SK-N-SH (cell line): Measurements from ENCODE around the gene CPA1. TPM values are rescaled to one million over a fixed set of nuclear protein-coding genes. Genes with fewer than 3 reads are reported as not detected.

Experiments
- CTCF ChIA-PET: fragments of 300-600, 350-600 bp; formaldehyde crosslinking; extraction: SDS; loops from one replicate; lab custom pipeline; 2021; lab: Yijun Ruan, JAX
- POLR2A ChIA-PET: fragments of 350-600 bp; sonication (Branson Sonifier 250); formaldehyde crosslinking; extraction: SDS; loops from one replicate; lab custom pipeline; 2020; ENCODE audit warnings: antibody characterized with exemption, inconsistent platforms; lab: Yijun Ruan, JAX
- DNase-seq: peaks from one replicate; pipeline ENCODE4 v3.0.0; 2012
- H2AFZ ChIP-seq: fragments of 200-600 bp; sonication (generic); 2 replicates; pipeline ENCODE4 v1.8.1; 2016; ENCODE audit warnings: antibody characterized with exemption, mild to moderate bottlenecking, low read depth
- H3F3A ChIP-seq: fragments of 200-600 bp; sonication (generic); replicated peaks from 2 replicates; pipeline ENCODE3; 2016; ENCODE audit warnings: antibody characterized with exemption, mild to moderate bottlenecking; ENCODE audit not compliant: insufficient read depth
- H3K27ac ChIP-seq, 2 experiments: fragments of 200-500 bp in 1 of 2; fragments of 200-600 bp in 1 of 2; sonication (Bioruptor generic) in 1 of 2; sonication (generic), shearing (Covaris generic) in 1 of 2; 2 replicates each; pipeline versions ENCODE4 v1.5.1 to v1.6.1; 2014 to 2016; ENCODE audit warnings: low read depth in 2 of 2, inconsistent platforms in 1 of 2, low read length in 1 of 2, mild to moderate bottlenecking in 1 of 2, mixed read lengths in 1 of 2
- H3K27me3 ChIP-seq: fragments of 200-600 bp; sonication (generic), shearing (Covaris generic); 2 replicates; pipeline ENCODE4 v1.6.1; 2016; ENCODE audit warnings: mixed run types; ENCODE audit not compliant: insufficient read depth
- H3K36me3 ChIP-seq, 2 experiments: fragments of 200-500 bp in 1 of 2; fragments of 200-600 bp in 1 of 2; sonication (Bioruptor generic) in 1 of 2; sonication (generic) in 1 of 2; replicated peaks in 1 of 2; 2 replicates each; pipeline versions ENCODE3 to v1.5.1; 2014 to 2016; ENCODE audit warnings: low read length in 1 of 2, mild to moderate bottlenecking in 1 of 2; ENCODE audit not compliant: insufficient read depth in 2 of 2, control insufficient read depth in 1 of 2
- H3K4me1 ChIP-seq, 2 experiments: fragments of 200-500 bp in 1 of 2; fragments of 200-600 bp in 1 of 2; sonication (Bioruptor generic) in 1 of 2; sonication (generic), shearing (Covaris generic) in 1 of 2; 2 replicates each; pipeline versions ENCODE4 v1.5.1 to v1.6.1; 2014 to 2016; ENCODE audit warnings: low read depth in 1 of 2, low read length in 1 of 2, mixed run types in 1 of 2; ENCODE audit not compliant: insufficient read depth in 2 of 2, control insufficient read depth in 1 of 2
- H3K4me2 ChIP-seq: fragments of 200-600 bp; sonication (generic), shearing (Covaris generic); 2 replicates; pipeline ENCODE4 v1.6.1; 2017; ENCODE audit warnings: mixed run types
- H3K4me3 ChIP-seq, 2 experiments: fragments of 200-500 bp in 1 of 2; fragments of 200-600 bp in 1 of 2; sonication (Bioruptor generic) in 1 of 2; sonication (generic), shearing (Covaris generic) in 1 of 2; 2 replicates each; pipeline versions ENCODE4 v1.5.1 to v1.8.1; 2014 to 2016; ENCODE audit warnings: low read depth in 2 of 2, inconsistent platforms in 1 of 2, low read length in 1 of 2, mild to moderate bottlenecking in 1 of 2, mixed read lengths in 1 of 2, moderate library complexity in 1 of 2
- H3K79me2 ChIP-seq: fragments of 200-600 bp; sonication (generic); 2 replicates; pipeline ENCODE4 v1.8.1; 2017; ENCODE audit warnings: mild to moderate bottlenecking; ENCODE audit not compliant: insufficient read depth
- H3K9ac ChIP-seq: fragments of 200-600 bp; sonication (generic); 2 replicates; pipeline ENCODE4 v1.6.1; 2017; ENCODE audit warnings: mixed run types
- H3K9me2 ChIP-seq: fragments of 200-600 bp; sonication (generic); 2 replicates; pipeline ENCODE4 v1.6.1; 2017; ENCODE audit warnings: mixed run types
- H3K9me3 ChIP-seq: fragments of 200-600 bp; sonication (generic); 2 replicates; pipeline ENCODE4 v1.6.1; 2017; ENCODE audit warnings: mixed run types, mild to moderate bottlenecking, moderate library complexity
- H4K20me1 ChIP-seq: fragments of 200-600 bp; sonication (generic); 2 replicates; pipeline ENCODE4 v1.6.1; 2017; ENCODE audit warnings: mild to moderate bottlenecking, mixed run types; ENCODE audit not compliant: insufficient read depth
- CHD2 ChIP-seq: fragments of 150-350 bp; IDR thresholded peaks from 2 replicates; pipeline ENCODE4 v1.6.1; 2018; ENCODE audit warnings: low read length; ENCODE audit not compliant: partially characterized antibody
- EP300 ChIP-seq, 2 experiments: IDR thresholded peaks; 2 replicates each; pipeline versions ENCODE4 v1.4.0 to v1.6.1; 2012; ENCODE audit warnings: borderline replicate concordance in 1 of 2, low read depth in 1 of 2, low read length in 1 of 2
- FOSL2 ChIP-seq: IDR thresholded peaks from 2 replicates; pipeline ENCODE4 v1.4.0; 2012; ENCODE audit warnings: low read depth, mild to moderate bottlenecking, moderate library complexity, borderline replicate concordance
- FOXM1 ChIP-seq: IDR thresholded peaks from 2 replicates; pipeline ENCODE4 v1.4.0; 2012; ENCODE audit warnings: low read depth, mild to moderate bottlenecking
- JUND ChIP-seq: IDR thresholded peaks from 2 replicates; pipeline ENCODE4 v1.4.0; 2012
- MXI1 ChIP-seq: IDR thresholded peaks from 2 replicates; pipeline ENCODE4 v1.6.1; 2012; ENCODE audit warnings: mild to moderate bottlenecking, low read depth, low read length, improper control_type of control experiment
- NFIC ChIP-seq: IDR thresholded peaks from 2 replicates; pipeline ENCODE4 v1.4.0; 2012; ENCODE audit warnings: borderline replicate concordance
- NRF1 ChIP-seq: IDR thresholded peaks from 2 replicates; pipeline ENCODE4 v1.6.1; 2012; ENCODE audit warnings: low read depth, mild to moderate bottlenecking, low read length
- POLR2AphosphoS5 ChIP-seq: IDR thresholded peaks from 2 replicates; pipeline ENCODE4 v1.6.1; 2012; ENCODE audit warnings: low read depth, low read length
- RAD21 ChIP-seq: IDR thresholded peaks from 2 replicates; pipeline ENCODE4 v1.6.1; 2012; ENCODE audit warnings: mild to moderate bottlenecking, low read length
- SIN3A ChIP-seq: IDR thresholded peaks from 2 replicates; pipeline ENCODE4 v1.6.1; 2012; ENCODE audit warnings: low read depth, mild to moderate bottlenecking, low read length, moderate library complexity, borderline replicate concordance
- TAF1 ChIP-seq: IDR thresholded peaks from 2 replicates; pipeline ENCODE4 v1.6.1; 2012; ENCODE audit warnings: low read depth, mild to moderate bottlenecking, low read length, moderate library complexity, borderline replicate concordance
- TCF12 ChIP-seq: IDR thresholded peaks from 2 replicates; pipeline ENCODE4 v1.4.0; 2012
- YY1 ChIP-seq: IDR thresholded peaks from 2 replicates; pipeline ENCODE4 v1.4.0; 2012; ENCODE audit warnings: low read depth, mild to moderate bottlenecking
- WGBS: methylation state at CpG from one replicate; pipeline ENCODE4 v1.1.6; 2017; ENCODE audit warnings: low lambda C conversion rate; 5-methylcytosine and 5-hydroxymethylcytosine counted together
- polyA plus RNA-seq, 3 experiments: library from polyadenylated mRNA; depleted of rRNA; stranded (reverse); fragments of >200 nt; gene quantifications; 2 replicates each; pipeline ENCODE4 v1.2.3, GENCODE V29; 2012
- TF ChIP-seq, protein P1 (sequence below): fragments of 200-600 bp; sonication (generic); IDR thresholded peaks from 2 replicates; pipeline ENCODE4 v1.6.1; 2017; ENCODE audit warnings: antibody characterized with exemption, mild to moderate bottlenecking, moderate library complexity
- TF ChIP-seq, protein P2 (sequence below): IDR thresholded peaks from 2 replicates; pipeline ENCODE4; 2012
- TF ChIP-seq, protein P3 (sequence below): IDR thresholded peaks from 2 replicates; pipeline ENCODE4 v1.4.0; 2012; ENCODE audit warnings: low read depth, borderline replicate concordance
- TF ChIP-seq, protein P4 (sequence below): IDR thresholded peaks from 2 replicates; pipeline ENCODE4 v1.4.0; 2012; ENCODE audit warnings: low read depth, borderline replicate concordance
- TF ChIP-seq, protein P5 (sequence below): IDR thresholded peaks from 2 replicates; pipeline ENCODE4 v1.6.1; 2012; ENCODE audit warnings: mild to moderate bottlenecking, low read depth, low read length, moderate library complexity

CPA1 gene
- polyA plus RNA-seq, 1 of the 3 experiments (the other 2 are of a cell fraction): 0.05 TPM

DNA sequence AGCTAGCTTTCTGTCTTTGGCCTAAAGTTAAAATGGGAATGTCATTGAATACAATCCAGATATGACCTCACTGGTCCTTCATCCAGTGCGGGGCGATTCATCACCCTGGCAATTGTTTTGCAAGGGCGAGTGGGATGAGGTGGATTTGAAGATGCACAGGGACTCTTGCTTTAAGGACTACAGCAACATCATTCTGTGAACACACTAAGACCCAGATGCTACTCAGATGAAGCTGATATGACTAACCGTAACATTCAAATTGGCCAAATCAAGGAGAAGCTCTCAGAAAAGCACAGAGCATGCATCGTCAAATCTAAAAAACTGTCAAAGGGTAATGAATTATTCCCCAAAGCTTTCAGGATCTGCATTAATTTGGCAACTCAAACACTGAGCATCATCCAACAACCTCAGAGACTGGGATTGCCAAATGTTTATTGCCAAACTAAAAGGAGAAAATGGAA lies 12.8 kb downstream of the CPA1 start:
- Histone ChIP-seq H2AFZ (no peak overlapping the region), H3K27ac (no peak overlapping the region), H3K9me2 (no peaks in the 10 kb centered on the region), H3K9me3 (no peaks in the 10 kb centered on the region), H3K4me3 (no peak overlapping the region), H3K9ac (no peak overlapping the region), H4K20me1 (no peaks in the 10 kb centered on the region), H3F3A (no peaks in the 10 kb centered on the region), H3K36me3 (peaks cover 2 to 5% of the 10 kb centered on the region in 2 experiments), H3K4me1 (peaks cover 0 to 18% of the 10 kb centered on the region in 2 experiments; a peak in 2 of 4 replicates), H3K4me2 (no peak overlapping the region), H3K27me3 (no peaks in the 10 kb centered on the region), H3K79me2 (no peaks in the 10 kb centered on the region)
- ChIA-PET CTCF (interaction anchor here (0.9 to 1.4 kb wide), 3 partner anchors 9 to 28 kb away, joined by 3 to 5 read pairs (median 3); no protein-coding TSS in a partner anchor), POLR2A (no interaction called here)
- TF ChIP-seq RAD21 (no peak), SIN3A (no peak), YY1 (no peak), FOXM1 (no peak), FOSL2 (peak; percentile 24; the same call in 1 of the 2 replicates), TCF12 (peak; percentile 45), TAF1 (no peak), NFIC (peak; percentile 61), NRF1 (no peak), POLR2AphosphoS5 (no peak), EP300 (IDR thresholded peaks at IDR 0.05; ENCODE audit: borderline replicate concordance in 1 of 2, low read depth in 1 of 2, low read length in 1 of 2) (no peak), JUND (peak; percentile 62), MXI1 (no peak), CHD2 (no peak)
- TF ChIP-seq, protein P1, sequence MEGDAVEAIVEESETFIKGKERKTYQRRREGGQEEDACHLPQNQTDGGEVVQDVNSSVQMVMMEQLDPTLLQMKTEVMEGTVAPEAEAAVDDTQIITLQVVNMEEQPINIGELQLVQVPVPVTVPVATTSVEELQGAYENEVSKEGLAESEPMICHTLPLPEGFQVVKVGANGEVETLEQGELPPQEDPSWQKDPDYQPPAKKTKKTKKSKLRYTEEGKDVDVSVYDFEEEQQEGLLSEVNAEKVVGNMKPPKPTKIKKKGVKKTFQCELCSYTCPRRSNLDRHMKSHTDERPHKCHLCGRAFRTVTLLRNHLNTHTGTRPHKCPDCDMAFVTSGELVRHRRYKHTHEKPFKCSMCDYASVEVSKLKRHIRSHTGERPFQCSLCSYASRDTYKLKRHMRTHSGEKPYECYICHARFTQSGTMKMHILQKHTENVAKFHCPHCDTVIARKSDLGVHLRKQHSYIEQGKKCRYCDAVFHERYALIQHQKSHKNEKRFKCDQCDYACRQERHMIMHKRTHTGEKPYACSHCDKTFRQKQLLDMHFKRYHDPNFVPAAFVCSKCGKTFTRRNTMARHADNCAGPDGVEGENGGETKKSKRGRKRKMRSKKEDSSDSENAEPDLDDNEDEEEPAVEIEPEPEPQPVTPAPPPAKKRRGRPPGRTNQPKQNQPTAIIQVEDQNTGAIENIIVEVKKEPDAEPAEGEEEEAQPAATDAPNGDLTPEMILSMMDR: no peak
- TF ChIP-seq, protein P2, sequence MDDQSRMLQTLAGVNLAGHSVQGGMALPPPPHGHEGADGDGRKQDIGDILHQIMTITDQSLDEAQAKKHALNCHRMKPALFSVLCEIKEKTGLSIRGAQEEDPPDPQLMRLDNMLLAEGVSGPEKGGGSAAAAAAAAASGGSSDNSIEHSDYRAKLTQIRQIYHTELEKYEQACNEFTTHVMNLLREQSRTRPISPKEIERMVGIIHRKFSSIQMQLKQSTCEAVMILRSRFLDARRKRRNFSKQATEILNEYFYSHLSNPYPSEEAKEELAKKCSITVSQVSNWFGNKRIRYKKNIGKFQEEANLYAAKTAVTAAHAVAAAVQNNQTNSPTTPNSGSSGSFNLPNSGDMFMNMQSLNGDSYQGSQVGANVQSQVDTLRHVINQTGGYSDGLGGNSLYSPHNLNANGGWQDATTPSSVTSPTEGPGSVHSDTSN: peak; percentile 37; the same call in 1 of the 2 replicates
- TF ChIP-seq, protein P3, sequence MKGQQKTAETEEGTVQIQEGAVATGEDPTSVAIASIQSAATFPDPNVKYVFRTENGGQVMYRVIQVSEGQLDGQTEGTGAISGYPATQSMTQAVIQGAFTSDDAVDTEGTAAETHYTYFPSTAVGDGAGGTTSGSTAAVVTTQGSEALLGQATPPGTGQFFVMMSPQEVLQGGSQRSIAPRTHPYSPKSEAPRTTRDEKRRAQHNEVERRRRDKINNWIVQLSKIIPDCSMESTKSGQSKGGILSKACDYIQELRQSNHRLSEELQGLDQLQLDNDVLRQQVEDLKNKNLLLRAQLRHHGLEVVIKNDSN: no peak
- TF ChIP-seq, protein P4, sequence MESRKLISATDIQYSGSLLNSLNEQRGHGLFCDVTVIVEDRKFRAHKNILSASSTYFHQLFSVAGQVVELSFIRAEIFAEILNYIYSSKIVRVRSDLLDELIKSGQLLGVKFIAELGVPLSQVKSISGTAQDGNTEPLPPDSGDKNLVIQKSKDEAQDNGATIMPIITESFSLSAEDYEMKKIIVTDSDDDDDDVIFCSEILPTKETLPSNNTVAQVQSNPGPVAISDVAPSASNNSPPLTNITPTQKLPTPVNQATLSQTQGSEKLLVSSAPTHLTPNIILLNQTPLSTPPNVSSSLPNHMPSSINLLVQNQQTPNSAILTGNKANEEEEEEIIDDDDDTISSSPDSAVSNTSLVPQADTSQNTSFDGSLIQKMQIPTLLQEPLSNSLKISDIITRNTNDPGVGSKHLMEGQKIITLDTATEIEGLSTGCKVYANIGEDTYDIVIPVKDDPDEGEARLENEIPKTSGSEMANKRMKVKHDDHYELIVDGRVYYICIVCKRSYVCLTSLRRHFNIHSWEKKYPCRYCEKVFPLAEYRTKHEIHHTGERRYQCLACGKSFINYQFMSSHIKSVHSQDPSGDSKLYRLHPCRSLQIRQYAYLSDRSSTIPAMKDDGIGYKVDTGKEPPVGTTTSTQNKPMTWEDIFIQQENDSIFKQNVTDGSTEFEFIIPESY: no peak
- TF ChIP-seq, protein P5, sequence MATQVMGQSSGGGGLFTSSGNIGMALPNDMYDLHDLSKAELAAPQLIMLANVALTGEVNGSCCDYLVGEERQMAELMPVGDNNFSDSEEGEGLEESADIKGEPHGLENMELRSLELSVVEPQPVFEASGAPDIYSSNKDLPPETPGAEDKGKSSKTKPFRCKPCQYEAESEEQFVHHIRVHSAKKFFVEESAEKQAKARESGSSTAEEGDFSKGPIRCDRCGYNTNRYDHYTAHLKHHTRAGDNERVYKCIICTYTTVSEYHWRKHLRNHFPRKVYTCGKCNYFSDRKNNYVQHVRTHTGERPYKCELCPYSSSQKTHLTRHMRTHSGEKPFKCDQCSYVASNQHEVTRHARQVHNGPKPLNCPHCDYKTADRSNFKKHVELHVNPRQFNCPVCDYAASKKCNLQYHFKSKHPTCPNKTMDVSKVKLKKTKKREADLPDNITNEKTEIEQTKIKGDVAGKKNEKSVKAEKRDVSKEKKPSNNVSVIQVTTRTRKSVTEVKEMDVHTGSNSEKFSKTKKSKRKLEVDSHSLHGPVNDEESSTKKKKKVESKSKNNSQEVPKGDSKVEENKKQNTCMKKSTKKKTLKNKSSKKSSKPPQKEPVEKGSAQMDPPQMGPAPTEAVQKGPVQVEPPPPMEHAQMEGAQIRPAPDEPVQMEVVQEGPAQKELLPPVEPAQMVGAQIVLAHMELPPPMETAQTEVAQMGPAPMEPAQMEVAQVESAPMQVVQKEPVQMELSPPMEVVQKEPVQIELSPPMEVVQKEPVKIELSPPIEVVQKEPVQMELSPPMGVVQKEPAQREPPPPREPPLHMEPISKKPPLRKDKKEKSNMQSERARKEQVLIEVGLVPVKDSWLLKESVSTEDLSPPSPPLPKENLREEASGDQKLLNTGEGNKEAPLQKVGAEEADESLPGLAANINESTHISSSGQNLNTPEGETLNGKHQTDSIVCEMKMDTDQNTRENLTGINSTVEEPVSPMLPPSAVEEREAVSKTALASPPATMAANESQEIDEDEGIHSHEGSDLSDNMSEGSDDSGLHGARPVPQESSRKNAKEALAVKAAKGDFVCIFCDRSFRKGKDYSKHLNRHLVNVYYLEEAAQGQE: no peak
- DNase-seq: no peak
- 93% methylated on average over 5 of the region's 5 CpGs for WGBS
